ENCODE data around the gene SAP30L. TPM values are rescaled to one million over a fixed set of nuclear protein-coding genes. Genes with fewer than 3 reads are reported as not detected.

Gene SAP30L
- total and polyA plus RNA-seq, 4 donors: 6.3 to 11.1 (median 8.6) TPM

- TF ChIP-seq ZBTB33 (IDR thresholded peaks at IDR 0.05) (no peak), REST (IDR thresholded peaks at IDR 0.05) (no peak), MAX (IDR thresholded peaks at IDR 0.05) (no peak), RAD21 (IDR thresholded peaks at IDR 0.05) (no peak), TAF1 (conservative IDR thresholded peaks at IDR 0.05) (no peak), RXRA (IDR thresholded peaks at IDR 0.05) (no peak), NR2F2 (IDR thresholded peaks at IDR 0.05) (no peak), FOXA1 (IDR thresholded peaks at IDR 0.05) (no peak), YY1 (IDR thresholded peaks at IDR 0.05) (no peak)
- TF ChIP-seq, protein P1, sequence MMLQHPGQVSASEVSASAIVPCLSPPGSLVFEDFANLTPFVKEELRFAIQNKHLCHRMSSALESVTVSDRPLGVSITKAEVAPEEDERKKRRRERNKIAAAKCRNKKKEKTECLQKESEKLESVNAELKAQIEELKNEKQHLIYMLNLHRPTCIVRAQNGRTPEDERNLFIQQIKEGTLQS (IDR thresholded peaks at IDR 0.05): no peak
- TF ChIP-seq, protein P2, sequence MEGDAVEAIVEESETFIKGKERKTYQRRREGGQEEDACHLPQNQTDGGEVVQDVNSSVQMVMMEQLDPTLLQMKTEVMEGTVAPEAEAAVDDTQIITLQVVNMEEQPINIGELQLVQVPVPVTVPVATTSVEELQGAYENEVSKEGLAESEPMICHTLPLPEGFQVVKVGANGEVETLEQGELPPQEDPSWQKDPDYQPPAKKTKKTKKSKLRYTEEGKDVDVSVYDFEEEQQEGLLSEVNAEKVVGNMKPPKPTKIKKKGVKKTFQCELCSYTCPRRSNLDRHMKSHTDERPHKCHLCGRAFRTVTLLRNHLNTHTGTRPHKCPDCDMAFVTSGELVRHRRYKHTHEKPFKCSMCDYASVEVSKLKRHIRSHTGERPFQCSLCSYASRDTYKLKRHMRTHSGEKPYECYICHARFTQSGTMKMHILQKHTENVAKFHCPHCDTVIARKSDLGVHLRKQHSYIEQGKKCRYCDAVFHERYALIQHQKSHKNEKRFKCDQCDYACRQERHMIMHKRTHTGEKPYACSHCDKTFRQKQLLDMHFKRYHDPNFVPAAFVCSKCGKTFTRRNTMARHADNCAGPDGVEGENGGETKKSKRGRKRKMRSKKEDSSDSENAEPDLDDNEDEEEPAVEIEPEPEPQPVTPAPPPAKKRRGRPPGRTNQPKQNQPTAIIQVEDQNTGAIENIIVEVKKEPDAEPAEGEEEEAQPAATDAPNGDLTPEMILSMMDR (IDR thresholded peaks at IDR 0.05; ENCODE audit: low read depth, low read length, missing input control): no peak
- Histone ChIP-seq H3K27ac (ENCODE audit: low read depth in 1 of 2, low read length in 2 of 2) (no peak overlapping the region), H3K4me3 (ENCODE audit: low read depth in 1 of 3, low read length in 3 of 3) (no peak overlapping the region), H3K9ac (ENCODE audit: low read depth in 1 of 2, low read length in 2 of 2) (no peak overlapping the region), H3K4me1 (ENCODE audit: control insufficient read depth in 4 of 4, insufficient read depth in 4 of 4, low read length in 3 of 4) (no peaks in the 10 kb centered on the region), H3K9me3 (ENCODE audit: control insufficient read depth in 4 of 4, low read length in 3 of 4) (no peaks in the 10 kb centered on the region), H3K36me3 (ENCODE audit: control insufficient read depth in 4 of 4, insufficient read depth in 3 of 4, low read depth in 1 of 4, low read length in 3 of 4) (no peaks in the 10 kb centered on the region), H3K27me3 (ENCODE audit: control insufficient read depth in 4 of 4, insufficient read depth in 4 of 4, low read length in 3 of 4) (peaks cover 0 to 2% (median 0%) of the 10 kb centered on the region in 4 donors)
- 81% methylated on average over 10 of the region's 10 CpGs for WGBS
- DNase-seq (ENCODE audit: low spot score): no peak
Measured at GRCh38 chr5:154505567-154505966, 59.8 kb downstream of the SAP30L start.

- no peak for DNase-seq (ENCODE audit: low spot score)
- Histone ChIP-seq H3K4me3 (ENCODE audit: low read depth in 1 of 3, low read length in 3 of 3) (no peak overlapping the region), H3K27me3 (ENCODE audit: control insufficient read depth in 4 of 4, insufficient read depth in 4 of 4, low read length in 3 of 4) (peaks cover 0 to 4% (median under 1%) of the 10 kb centered on the region in 4 donors), H3K27ac (ENCODE audit: low read depth in 1 of 2, low read length in 2 of 2) (no peak overlapping the region), H3K36me3 (ENCODE audit: control insufficient read depth in 4 of 4, insufficient read depth in 3 of 4, low read depth in 1 of 4, low read length in 3 of 4) (no peaks in the 10 kb centered on the region), H3K4me1 (ENCODE audit: control insufficient read depth in 4 of 4, insufficient read depth in 4 of 4, low read length in 3 of 4) (no peaks in the 10 kb centered on the region), H3K9ac (ENCODE audit: low read depth in 1 of 2, low read length in 2 of 2) (no peak overlapping the region), H3K9me3 (ENCODE audit: control insufficient read depth in 4 of 4, low read length in 3 of 4) (no peaks in the 10 kb centered on the region)
- 92% methylated on average over 8 of the region's 8 CpGs for WGBS
- TF ChIP-seq HNF4G (IDR thresholded peaks at IDR 0.05) (no peak), FOXA1 (IDR thresholded peaks at IDR 0.05) (no peak), FOXA2 (IDR thresholded peaks at IDR 0.05) (no peak)
Measured at GRCh38 chr5:154506049-154506715, 60.4 kb downstream of the SAP30L start.
